HG02884 (cell line): ENCODE results near the gene EIF6.

Experiments used
- ATAC-seq: cut with Tn5 transposase; IDR thresholded peaks from one replicate; pipeline ENCODE4 v1.9.1; 2021; ENCODE audit warnings: mild to moderate bottlenecking, moderate library complexity; ENCODE audit not compliant: unreplicated experiment

Gene EIF6

DNA sequence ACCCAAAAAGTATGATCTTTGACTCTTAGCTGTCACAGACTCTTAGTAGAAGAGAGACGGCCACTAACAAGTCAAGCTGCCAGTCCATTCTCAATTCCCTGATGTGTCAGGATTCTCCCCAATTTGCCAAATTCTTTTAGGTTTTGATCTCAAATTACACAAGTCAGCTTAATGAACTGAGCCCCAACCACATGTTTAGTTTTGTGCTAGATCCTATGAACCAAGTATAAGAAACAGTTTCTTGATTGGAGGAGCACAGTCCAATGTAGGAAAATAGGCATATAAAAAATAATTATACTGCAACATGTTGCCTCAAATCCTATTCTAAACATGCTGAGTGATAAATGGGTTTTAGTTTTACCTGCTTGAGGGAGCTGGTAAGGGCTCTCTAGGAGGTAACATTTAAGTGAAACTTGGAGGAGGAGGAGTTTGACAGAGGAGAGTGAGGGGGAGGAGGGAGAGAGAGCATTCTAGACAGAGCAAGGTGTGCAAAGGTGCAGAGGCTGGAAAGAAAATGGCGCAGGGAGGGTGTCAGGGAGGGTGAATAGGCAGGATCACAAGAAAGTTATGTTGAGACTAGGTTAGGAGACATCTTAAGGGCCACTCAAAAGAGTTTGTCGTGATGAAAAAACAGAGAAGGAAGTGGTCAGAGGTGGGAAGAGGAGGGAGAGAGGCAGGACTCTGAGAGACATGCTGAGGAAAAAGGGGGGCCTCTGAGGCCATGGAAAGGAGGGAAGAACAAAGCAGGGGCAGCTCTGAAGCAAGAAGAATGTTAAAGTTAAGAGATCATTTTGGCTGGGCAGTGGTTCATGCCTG lies 30.5 kb upstream of the EIF6 start:
- ATAC-seq: no peak

- ATAC-seq: no peak
Measured at GRCh38 chr20:35312318-35312717, 27.7 kb upstream of the EIF6 start.

DNA sequence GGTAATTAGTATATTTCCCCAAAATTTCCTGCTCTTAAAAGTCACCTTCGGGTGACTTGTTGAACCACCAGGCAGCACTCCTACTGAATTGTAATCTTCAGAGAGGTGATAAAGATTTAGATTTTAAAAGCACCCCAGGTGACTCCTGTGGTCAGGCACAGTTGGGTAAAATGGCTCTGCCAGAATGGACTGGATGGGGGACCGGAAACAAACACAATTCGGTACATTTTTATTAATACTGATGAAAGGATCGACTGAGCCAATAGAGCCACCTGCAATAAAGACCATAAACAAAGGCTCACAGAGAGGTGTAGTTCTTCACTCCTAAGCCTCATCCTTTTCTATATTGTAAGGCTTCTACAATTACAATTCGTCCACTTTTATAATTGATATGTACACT lies 27.2 kb upstream of the EIF6 start:
- no peak for ATAC-seq

DNA sequence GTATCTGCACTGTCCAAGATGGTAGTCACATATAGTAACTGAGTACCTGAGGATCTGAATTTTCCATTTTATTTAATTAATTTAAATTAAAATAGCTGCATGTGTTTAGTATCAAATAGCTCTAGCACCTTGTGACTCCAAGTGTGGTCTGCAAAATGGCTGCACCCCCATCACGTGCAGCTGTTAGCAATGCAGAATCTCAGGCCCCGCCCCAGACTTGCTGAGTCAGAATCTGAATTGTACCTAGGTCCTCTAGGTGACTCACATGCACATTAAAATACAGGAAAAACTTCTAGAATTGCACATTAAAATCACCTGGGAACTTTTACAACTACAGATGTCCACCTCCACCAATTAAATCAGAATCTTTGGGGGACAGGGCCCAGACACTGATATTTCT lies 26.8 kb upstream of the EIF6 start:
- no peak for ATAC-seq

DNA sequence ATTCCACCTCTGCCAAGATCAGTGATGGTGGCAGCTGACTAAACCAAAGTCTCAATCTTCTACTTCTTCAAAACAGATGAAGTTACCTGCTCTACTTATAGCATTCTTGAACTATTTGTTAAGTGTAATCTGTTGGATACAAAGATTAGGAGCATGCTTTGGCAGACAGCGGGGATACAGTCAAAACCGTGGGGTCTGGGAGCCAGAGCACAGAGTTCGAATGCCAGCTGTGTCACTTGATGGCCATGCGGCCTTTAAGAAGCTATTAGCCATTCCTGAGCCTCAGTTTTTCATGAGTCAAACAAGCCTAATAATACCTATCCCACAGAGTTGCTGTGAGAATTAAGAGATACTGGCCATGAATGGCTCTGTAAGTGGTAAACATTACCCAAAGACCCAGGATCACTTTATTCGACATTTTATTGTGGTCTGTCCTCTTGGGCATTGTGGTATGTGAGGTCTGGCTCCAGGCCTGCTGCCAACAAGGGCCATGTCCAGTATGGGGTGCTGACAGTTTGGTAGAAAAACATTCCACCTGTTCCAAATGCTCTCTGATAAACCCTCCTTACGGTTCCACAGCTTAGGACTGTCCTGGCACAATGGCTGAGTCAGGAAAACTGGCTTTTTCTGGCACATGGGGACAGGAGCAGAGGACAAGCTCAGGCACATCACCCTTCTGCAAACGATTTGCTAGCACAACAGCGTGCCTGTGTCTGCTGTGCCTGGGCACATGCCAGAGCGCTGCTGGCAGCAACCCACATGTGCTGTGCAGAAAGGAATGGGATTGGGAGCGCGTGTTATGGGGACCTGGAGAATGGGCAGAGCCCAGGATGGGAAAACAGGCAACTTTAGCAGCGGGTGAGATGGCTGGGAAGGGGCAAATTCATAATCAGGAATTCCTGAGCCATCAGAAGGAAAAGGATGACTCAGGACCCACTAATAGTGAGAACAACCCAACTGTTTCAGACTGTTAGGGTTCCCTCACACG lies 23.4 kb upstream of the EIF6 start:
- ATAC-seq: no peak

GRCh38 chr20:35306931-35307517 lies 22.5 kb upstream of the EIF6 start:
- no peak for ATAC-seq

GRCh38 chr20:35305682-35306556 lies 21.3 kb upstream of the EIF6 start:
- ATAC-seq: no peak

- ATAC-seq: no peak
Measured at GRCh38 chr20:35304956-35305355, 20.4 kb upstream of the EIF6 start.

DNA sequence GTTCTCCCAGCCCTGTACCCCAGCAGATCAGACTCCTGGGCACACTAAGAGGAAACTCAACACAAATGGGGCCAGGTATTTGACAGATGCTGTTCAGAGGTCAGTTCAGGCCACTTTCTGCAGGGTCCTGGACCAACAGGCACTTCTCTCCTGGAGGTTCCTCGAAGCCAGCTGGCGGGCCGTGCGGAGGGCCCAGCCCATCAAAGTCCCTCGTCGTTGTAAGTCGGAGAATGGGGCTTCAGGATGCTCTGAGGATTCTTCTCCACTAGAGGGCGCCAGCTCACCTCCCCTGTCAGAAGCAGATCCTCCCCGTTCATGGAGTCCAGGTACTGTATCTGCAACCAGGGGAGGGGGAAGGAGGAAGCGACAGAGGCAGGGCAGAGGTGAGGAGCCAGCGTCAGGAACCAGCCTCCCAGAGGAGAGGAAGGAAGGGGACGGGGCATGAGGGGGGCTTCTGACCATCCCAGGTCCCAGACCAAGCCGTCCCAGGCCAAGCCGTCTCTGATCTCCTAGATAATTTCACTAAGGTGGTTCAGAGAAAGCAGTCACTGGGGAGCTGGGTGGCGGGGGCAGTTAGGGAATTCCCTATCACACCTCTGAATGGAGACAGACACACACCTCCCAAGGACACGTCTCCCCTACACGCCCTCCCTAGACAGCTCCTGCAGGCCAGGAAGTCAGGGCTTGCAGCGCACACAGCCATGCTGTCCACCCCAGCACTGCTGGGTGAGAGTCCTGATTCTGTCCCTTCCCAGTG lies 19.3 kb upstream of the EIF6 start:
- no peak for ATAC-seq

DNA sequence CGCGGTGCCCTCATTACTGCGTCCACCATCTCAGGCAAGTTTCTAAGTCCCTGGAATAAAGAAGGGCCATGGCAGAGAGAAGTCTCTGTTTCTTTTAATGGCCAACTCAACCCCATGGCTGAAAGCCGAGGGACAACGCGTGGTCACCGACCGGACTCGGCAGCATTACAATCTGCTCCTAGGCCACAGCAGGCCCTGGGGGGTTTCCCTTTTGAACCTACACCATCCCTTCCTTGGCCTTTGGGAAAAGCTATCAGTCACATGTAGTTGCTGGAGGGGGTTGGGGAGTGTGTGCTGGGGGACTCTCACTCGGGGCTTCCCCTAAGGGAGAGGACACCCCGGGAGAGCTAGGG lies 18.8 kb upstream of the EIF6 start:
- no peak for ATAC-seq

- ATAC-seq: no peak
Measured at GRCh38 chr20:35302421-35303335, 18.1 kb upstream of the EIF6 start.

GRCh38 chr20:35301426-35301825 lies 16.9 kb upstream of the EIF6 start:
- no peak for ATAC-seq

DNA sequence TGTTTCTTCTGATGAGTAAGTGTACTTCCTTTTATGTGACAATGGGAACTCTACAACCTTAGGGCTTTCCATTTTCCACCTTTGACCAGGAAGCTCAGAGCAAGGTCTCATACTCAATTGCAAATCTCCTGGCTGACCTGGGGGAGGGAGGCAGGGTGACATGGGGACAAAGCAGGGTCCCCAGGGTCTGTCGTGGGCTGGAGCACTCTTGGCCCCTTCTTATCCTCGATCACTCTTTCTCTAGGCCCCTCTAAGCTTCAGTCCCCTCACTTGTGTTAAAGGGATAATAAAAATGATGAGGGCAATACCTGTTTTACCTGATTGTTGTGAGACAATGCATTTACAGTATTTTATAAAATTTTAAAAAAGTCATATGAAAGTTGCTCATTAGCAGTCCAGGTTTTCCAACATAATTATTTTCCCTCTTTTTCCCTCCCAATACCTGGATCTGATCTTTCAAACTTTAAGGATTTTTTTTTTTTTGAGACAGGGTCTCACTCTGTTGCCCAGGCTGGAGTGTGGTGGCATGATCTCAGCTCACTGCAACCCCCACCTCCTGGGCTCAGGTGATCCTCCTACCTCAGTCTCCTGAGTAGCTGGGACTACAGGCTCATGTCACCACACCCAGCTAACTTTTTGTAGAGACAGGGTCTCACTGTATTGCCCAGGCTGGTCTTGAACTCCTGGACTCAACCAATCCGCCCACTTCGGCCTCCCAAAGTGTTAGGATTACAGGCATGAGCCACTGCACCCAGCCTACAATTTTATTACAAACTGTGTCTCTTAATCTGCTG lies 16.1 kb upstream of the EIF6 start:
- no peak for ATAC-seq

- ATAC-seq: no peak
Measured at GRCh38 chr20:35299780-35300179, 15.2 kb upstream of the EIF6 start.

DNA sequence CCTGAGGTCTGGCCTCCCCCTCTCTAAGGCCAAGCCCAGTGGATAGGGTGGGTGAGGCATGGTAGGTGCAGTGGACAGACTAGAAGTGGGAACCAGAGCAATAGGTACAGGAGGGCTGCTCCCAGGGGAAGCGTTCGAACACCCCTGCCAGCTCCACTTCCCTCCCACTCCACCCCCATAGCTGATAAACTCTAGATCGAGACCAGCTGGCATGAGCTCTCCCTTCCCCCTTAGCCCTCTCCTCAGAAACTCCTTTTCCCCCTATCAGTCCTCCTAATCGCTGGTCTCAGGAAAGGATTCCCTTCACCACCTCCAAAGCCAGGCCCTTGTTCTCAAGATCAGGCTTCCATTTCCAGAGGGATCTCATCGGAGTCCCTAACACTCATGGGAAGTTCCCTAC lies 13.7 kb upstream of the EIF6 start:
- ATAC-seq: no peak

GRCh38 chr20:35297740-35298139 lies 13.2 kb upstream of the EIF6 start:
- ATAC-seq: no peak

- ATAC-seq: no peak
Measured at GRCh38 chr20:35297155-35297554, 12.6 kb upstream of the EIF6 start.

- ATAC-seq: no peak
Measured at GRCh38 chr20:35296101-35296554, 11.6 kb upstream of the EIF6 start.
